Activated CD4-positive, alpha-beta T cell treated with anti-CD3 and anti-CD28 coated beads, Interleukin-2, amount 50 U/mL, for 16 hours (primary cell): Measurements from ENCODE around the gene TRANK1.

Source experiments
- DNase-seq: peaks from one replicate; pipeline ENCODE4 v3.0.0-alpha.2; 2020

Gene TRANK1

DNA sequence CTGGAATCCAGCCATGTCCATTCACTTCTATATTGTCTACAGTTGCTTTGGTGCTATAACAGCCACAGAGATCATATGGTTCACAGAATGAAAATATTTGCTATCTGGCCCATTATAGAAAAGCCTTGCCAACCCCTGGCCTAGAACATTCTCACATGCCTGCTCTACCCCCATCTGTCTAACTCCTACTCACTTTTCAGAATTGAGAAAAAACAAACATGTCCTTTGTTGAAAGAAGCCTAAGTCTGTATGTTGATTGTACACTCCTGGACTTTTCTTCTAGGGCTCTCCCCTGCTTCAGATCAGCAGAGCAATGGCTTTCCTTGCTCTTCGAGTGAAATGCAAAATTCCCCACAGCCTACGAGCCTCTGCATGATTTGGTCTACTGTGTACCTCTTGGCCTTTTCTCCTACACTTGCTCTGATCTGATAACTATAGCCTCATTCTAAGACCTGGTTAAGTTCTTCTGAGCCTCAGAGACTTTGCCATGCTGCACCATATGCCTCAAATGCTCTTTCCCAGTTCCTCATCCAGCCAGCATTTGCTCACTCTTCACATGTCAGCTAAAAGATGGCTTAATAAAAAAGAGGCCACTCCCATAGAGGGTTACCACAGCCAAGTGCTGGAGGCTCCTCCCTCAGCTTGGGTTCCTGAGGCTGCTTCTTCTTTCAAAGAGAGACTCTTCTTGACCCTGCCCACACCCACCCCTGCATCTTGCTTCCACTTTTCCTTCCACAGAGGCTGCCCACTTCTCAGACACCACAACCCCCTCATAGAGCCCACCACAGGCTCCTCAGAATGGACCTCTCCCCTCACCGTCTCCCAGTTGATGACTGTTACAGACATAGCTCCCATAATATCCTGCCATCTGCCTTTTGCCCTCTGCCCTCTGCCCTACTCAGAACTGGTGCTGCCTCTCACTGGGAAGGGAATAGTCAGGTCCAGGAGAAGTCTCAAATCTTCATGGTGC is 157.6 kb downstream of the TRANK1 start:
- DNase-seq: no peak

DNA sequence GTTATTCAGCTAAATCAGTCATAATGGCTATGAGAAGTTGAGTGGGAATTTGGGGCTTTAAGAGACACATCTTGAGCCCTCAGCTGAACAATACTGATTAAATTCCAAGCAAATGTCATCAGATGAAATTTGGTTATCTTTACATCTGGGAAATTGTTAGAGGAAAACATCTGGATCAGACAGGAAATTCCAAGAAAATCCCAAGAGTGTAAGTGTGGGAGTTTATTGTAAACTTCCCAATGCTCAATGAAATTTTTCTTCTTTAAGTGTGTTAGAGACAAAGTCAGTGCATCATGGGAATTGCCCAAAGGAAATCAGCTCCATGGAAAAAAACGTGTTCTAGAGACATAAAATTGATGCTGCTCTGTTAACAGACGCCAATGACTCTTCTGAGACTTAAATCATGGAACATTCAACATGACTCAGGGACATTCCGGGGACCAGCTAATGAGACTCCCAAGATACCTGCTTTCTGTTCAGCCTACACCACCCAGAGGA is 160.7 kb downstream of the TRANK1 start:
- DNase-seq: no peak

DNA sequence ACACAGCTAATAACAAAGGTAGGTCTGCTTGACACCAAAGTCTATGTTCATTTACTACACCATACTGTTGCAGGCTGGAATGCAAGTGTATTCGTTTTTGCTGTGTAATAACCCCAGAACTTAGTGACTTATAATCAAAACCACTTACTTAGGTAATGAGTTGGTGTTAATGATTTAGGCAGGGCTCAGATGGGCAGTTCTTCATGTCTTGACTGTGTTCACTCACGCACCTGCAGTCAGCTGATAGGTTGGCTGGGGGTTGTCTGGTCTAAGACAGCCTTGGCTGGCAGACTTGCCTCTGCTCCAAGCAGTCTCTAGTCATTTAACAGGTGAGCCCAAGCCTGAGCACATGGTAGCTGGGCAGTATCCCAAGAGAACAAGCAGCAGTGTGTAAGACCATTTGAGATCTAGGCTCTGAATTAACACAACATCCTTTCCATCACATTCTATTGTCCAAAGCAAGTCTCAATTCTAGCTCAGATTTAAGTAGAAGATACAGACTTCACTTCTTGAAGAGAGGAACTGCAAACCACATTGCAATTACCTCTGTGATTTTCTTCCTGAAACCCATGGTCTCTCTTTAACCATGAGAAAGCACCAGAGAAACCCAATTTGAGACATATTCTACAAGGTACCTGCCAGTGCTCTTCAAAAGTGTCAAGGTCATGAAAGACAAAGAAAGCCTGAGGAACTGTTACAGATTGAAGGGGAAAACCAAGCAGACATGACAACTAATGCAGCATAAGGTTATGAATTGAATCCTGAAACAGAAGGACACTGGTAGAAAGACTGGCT is 167.2 kb downstream of the TRANK1 start:
- DNase-seq: peak; percentile 13
